Psoas muscle (tissue), 8 donors: ENCODE data around the gene PAX6. TPM values are rescaled to one million over a fixed set of nuclear protein-coding genes. Genes with fewer than 3 reads are reported as not detected.

Source experiments
- ATAC-seq, 4 donors: fragments of 200-7000 bp; cut with Tn5 transposase; one replicate each; pipeline ENCODE4 v1.9.1; 2020; ENCODE audit warnings: moderate library complexity in 3 of 4, mild to moderate bottlenecking in 2 of 4
- DNase-seq, 2 donors: peaks; one replicate each; pipeline ENCODE4 v3.0.0-alpha.2; 2020
- H3K27ac ChIP-seq: fragments of 200-600 bp; one replicate; pipeline ENCODE4 v1.8.0; 2022
- H3K27me3 ChIP-seq, 3 donors: fragments of 200-600 bp in 1 of 3; one replicate each; pipeline versions ENCODE4 v1.6.1 to v1.8.0; 2013 to 2022; ENCODE audit warnings: low read length in 2 of 3, mild to moderate bottlenecking in 2 of 3, moderate library complexity in 1 of 3; ENCODE audit not compliant: insufficient read depth in 3 of 3
- H3K36me3 ChIP-seq, 2 donors: fragments of 200-600 bp in 1 of 2; one replicate each; pipeline versions ENCODE4 v1.6.1 to v1.8.0; 2013 to 2022; ENCODE audit warnings: low read depth in 1 of 2, mild to moderate bottlenecking in 1 of 2, moderate library complexity in 1 of 2; ENCODE audit not compliant: insufficient read depth in 1 of 2
- H3K4me1 ChIP-seq: fragments of 200-600 bp; one replicate; pipeline ENCODE4 v1.8.0; 2022
- H3K4me3 ChIP-seq: fragments of 200-600 bp; one replicate; pipeline ENCODE4 v1.8.0; 2022; ENCODE audit warnings: mild to moderate bottlenecking
- H3K9me3 ChIP-seq: fragments of 200-600 bp; one replicate; pipeline ENCODE4 v1.8.0; 2022
- CTCF ChIP-seq: fragments of 200-600 bp; IDR thresholded peaks from one replicate; pipeline ENCODE4 v1.8.0; 2022; ENCODE audit warnings: antibody characterized with exemption
- WGBS, 3 donors: extraction: QIAGEN DNeasy Blood & Tissue Kit; methylation state at CpG; one replicate each; pipeline versions ENCODE4 v1.1.6 to v1.1.7; 2013; 5-methylcytosine and 5-hydroxymethylcytosine counted together
- intact Hi-C, 2 donors: fragments of 100-400 bp; cut with DNase I; formaldehyde crosslinking; loops; one replicate each; pipeline versions ENCODE4 v1.11.0 to v1.14.2; 2022
- polyA plus RNA-seq, 3 donors: library from polyadenylated mRNA; stranded (reverse); fragments of 200-250 nt; gene quantifications; one replicate each; pipeline ENCODE4 v1.2.3, GENCODE V29; 2013
- total RNA-seq, 4 donors: library from RNA; stranded (reverse); fragmentation: NEBNext Ultra II Directional in 2 of 4; extraction: Animal tissue kit (Norgen Biotek cat#: 25700) in 2 of 4; gene quantifications; one replicate each; pipeline versions ENCODE4 v1.2.1 to v1.2.4, GENCODE V29; 2021 to 2023
- donor health status: healthy with polysubstance abuse.
- donor health status: DM: no; HTN: no; CAD: no; lungs with moderate emphysema.
- donor health status: Bipolar disorder and iron deficiency.
- donor health status: healthy.
- donor health status: DM: yes; HTN: yes; CAD: no.
- donor health status: DM: no; HTN: no; CAD: no.
- donor health status: DM: no; HTN: no; CAD: no.
- donor health status: DM: yes; HTN: yes; CAD: no.

Gene PAX6
- total and polyA plus RNA-seq, 7 donors, result 0.75 TPM; not detected in 6

DNA sequence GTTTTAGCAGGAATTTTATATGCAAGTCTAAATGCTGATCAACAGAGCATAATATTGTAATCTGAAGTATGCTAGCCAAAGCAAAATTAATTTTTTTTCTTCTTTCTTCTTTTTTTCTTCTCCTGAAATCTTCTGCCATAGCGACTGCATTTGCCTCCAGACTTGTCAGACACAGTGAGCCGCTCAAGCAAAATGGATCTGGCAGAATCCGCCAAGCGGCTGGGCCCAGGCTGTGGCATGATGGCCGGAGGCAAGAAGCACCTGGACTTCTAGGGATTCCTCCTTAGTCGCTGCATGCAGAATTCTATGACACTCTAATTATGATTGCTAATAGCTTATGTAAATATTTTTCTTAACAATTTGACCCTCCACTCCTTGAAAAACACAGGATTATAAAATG is 27.9 kb downstream of the PAX6 start:
- no peaks in the 10 kb centered on the region for H3K36me3 ChIP-seq
- TF ChIP-seq CTCF, result no peak
- no peak overlapping the region for H3K27ac ChIP-seq
- DNase-seq (no peak), ATAC-seq (no peak)
- H3K4me1 ChIP-seq, result peaks cover 11% of the 10 kb centered on the region
- H3K27me3 ChIP-seq, result no peaks in the 10 kb centered on the region
- H3K9me3 ChIP-seq, result no peaks in the 10 kb centered on the region
- intact Hi-C loops, result no loop called here
- WGBS, 3 donors, result 97 to 99% (median 98%) methylated on average over 6 of the region's 6 CpGs
- no peak overlapping the region for H3K4me3 ChIP-seq

- Histone ChIP-seq H3K9me3 (peaks cover 4% of the 10 kb centered on the region), H3K36me3 (no peaks in the 10 kb centered on the region), H3K4me1 (peaks cover 11% of the 10 kb centered on the region), H3K4me3 (no peak overlapping the region), H3K27me3 (no peaks in the 10 kb centered on the region), H3K27ac (no peak overlapping the region)
- no peak for TF ChIP-seq CTCF
- intact Hi-C loops, result no loop called here
- DNase-seq (no peak), ATAC-seq (no peak)
- 99% methylated on average over 2 of the region's 2 CpGs for WGBS, 3 donors
Measured at GRCh38 chr11:31782257-31782656, 28.9 kb downstream of the PAX6 start.

DNA sequence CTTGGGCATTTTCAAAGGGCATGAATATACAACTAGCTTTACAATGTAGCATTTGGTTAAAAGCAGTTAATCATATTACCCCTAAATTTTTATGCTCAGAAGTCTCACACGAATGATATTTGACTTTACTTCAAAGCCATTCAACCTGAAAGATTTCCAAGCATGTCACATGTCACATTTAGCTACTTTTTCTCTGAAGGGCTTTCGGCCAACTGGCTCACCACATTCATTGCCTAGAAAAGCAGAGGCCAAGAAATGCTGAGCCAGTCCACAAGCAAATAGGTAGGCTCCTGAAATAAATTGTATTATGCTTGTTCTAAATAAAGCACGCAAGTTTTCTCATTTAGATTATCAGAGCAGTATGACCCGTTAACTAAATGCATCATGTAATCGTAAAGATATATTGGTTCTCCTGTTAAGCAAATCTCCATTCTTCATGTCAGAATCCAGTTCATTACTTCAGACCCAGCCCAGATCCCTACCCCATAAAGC is 30.6 kb downstream of the PAX6 start:
- 42 to 60% (median 47%) methylated on average over 5 of the region's 5 CpGs for WGBS, 3 donors
- peak in 3 of 4 donors; percentile 62 to 68 (median 64) for ATAC-seq
- no peak for DNase-seq
- peak overlapping the region; percentile 71 for H3K27ac ChIP-seq
- peaks cover 4% of the 10 kb centered on the region for H3K9me3 ChIP-seq
- H3K27me3 ChIP-seq, result no peaks in the 10 kb centered on the region
- no peak overlapping the region for H3K4me3 ChIP-seq
- intact Hi-C loops, result no loop called here
- H3K4me1 ChIP-seq, result peaks cover 11% of the 10 kb centered on the region
- TF ChIP-seq CTCF, result no peak
- no peaks in the 10 kb centered on the region for H3K36me3 ChIP-seq

GRCh38 chr11:31780078-31780477 is 31.0 kb downstream of the PAX6 start:
- Histone ChIP-seq H3K27ac (peak overlapping the region; percentile 71), H3K4me3 (no peak overlapping the region), H3K9me3 (peaks cover 4% of the 10 kb centered on the region), H3K4me1 (peaks cover 11% of the 10 kb centered on the region), H3K36me3 (no peaks in the 10 kb centered on the region), H3K27me3 (no peaks in the 10 kb centered on the region)
- 49 to 81% (median 68%) methylated on average over 4 of the region's 4 CpGs for WGBS, 3 donors
- TF ChIP-seq CTCF, result no peak
- DNase-seq (no peak), ATAC-seq (peak in 1 of 4 donors; percentile 19)
- intact Hi-C loops, result no loop called here

DNA sequence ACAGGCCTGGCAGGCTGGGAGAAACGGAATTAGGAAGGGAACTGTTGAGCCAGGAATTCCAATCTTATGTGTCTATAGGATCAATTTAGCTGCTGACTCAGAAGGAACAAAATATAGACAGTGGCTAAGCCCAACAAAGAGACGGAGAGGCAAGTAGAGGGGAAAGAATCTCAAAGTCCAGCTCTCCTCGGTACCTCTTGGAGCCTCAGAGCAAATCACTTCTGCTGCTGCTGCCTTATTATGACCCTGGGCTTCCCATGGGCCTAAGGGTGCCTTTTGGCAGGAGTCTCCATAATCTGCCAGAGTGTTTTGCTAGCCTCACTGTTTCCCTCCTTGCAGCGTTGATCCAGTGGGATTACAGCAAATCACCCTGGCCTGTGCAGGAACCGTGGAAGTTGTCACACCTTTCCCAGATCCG is 31.7 kb downstream of the PAX6 start:
- Histone ChIP-seq H3K9me3 (peaks cover 4% of the 10 kb centered on the region), H3K4me1 (peaks cover 11% of the 10 kb centered on the region), H3K36me3 (no peaks in the 10 kb centered on the region), H3K27me3 (no peaks in the 10 kb centered on the region), H3K27ac (peak overlapping the region; percentile 71), H3K4me3 (no peak overlapping the region)
- no peak for TF ChIP-seq CTCF
- DNase-seq (no peak), ATAC-seq (peak; percentile 90 to 98 (median 95))
- 34 to 38% (median 37%) methylated on average over 6 of the region's 6 CpGs for WGBS, 3 donors
- intact Hi-C loops, result loop anchor here in 1 of 2 donors (10.0 kb wide), 1 partner anchor 135 kb away; no protein-coding TSS in a partner anchor
